ENCODE measurements around the gene SIRT3. TPM values are rescaled to one million over a fixed set of nuclear protein-coding genes. Genes with fewer than 3 reads are reported as not detected.

SIRT3 gene
- total and polyA plus RNA-seq, 2 of the 13 experiments (the other 11 are each of a cell fraction or from before 2014, with no cell fraction given): 15.1 to 18.2 TPM

- no peak for TF ChIP-seq ZNF280D (CRISPR knock-in tag; IDR thresholded peaks at IDR 0.05)
- TF ChIP-seq ZNF367 (CRISPR knock-in tag; IDR thresholded peaks at IDR 0.05; ENCODE audit: borderline replicate concordance): no peak
- TF ChIP-seq ZNF557 (CRISPR knock-in tag; IDR thresholded peaks at IDR 0.05): no peak
- TF ChIP-seq ZNF350 (CRISPR knock-in tag; IDR thresholded peaks at IDR 0.05; ENCODE audit: borderline replicate concordance, low read depth): no peak; the same call in 1 of the 2 replicates
- no peak for TF ChIP-seq FOXJ3 (CRISPR knock-in tag; IDR thresholded peaks at IDR 0.05; ENCODE audit: borderline replicate concordance)
- TF ChIP-seq ZBTB49 (CRISPR knock-in tag; IDR thresholded peaks at IDR 0.05; ENCODE audit: borderline replicate concordance): no peak
- TF ChIP-seq KLF15 (CRISPR knock-in tag; IDR thresholded peaks at IDR 0.05; ENCODE audit: borderline replicate concordance): peak; percentile 77; the same call in 1 of the 2 replicates
- no peak for TF ChIP-seq ZNF781 (CRISPR knock-in tag; IDR thresholded peaks at IDR 0.05; ENCODE audit: borderline replicate concordance, not compliant biosample characterization)
- no peak for TF ChIP-seq RELA (CRISPR knock-in tag; IDR thresholded peaks at IDR 0.05)
- no peak for TF ChIP-seq ZNF496 (CRISPR knock-in tag; IDR thresholded peaks at IDR 0.05; ENCODE audit: insufficient replicate concordance)
- TF ChIP-seq SOX13 (IDR thresholded peaks at IDR 0.05): no peak
- no peak; a peak in 1 of 4 replicates for TF ChIP-seq SOX13 (CRISPR knock-in tag; conservative IDR thresholded peaks at IDR 0.05 in 1 of 2, IDR thresholded peaks at IDR 0.05 in 1 of 2)
- TF ChIP-seq ZNF644 (CRISPR knock-in tag; IDR thresholded peaks at IDR 0.05; ENCODE audit: low read depth): no peak
- peak; percentile 68 for TF ChIP-seq SALL1 (CRISPR knock-in tag; IDR thresholded peaks at IDR 0.05)
- 0 out of 2 replicates have a peak, but pooled peaks have one; percentile 24 for TF ChIP-seq ZNF124 (CRISPR knock-in tag; IDR thresholded peaks at IDR 0.05)
- TF ChIP-seq ZNF704 (CRISPR knock-in tag; IDR thresholded peaks at IDR 0.05; ENCODE audit: borderline replicate concordance): peak; percentile 87; the same call in 1 of the 2 replicates
- TF ChIP-seq LCORL (IDR thresholded peaks at IDR 0.05): no peak
- peak; percentile 50 for TF ChIP-seq LCORL (CRISPR knock-in tag; IDR thresholded peaks at IDR 0.05)
- no peak for TF ChIP-seq FOXM1 (CRISPR knock-in tag; IDR thresholded peaks at IDR 0.05)
- peak; percentile 61; the same call in 1 of the 2 replicates for TF ChIP-seq ZNF275 (CRISPR knock-in tag; IDR thresholded peaks at IDR 0.05; ENCODE audit: borderline replicate concordance)
- TF ChIP-seq GATAD1 (CRISPR knock-in tag; IDR thresholded peaks at IDR 0.05): peak; percentile 90
These were observed 28.8 kb downstream of the SIRT3 start, which contains the start of the genes BET1L and RIC8A (continued) for GRCh38 chr11:207208-207862.
